Lower leg skin (tissue), 3 donors: ENCODE measurements around the gene IQCK.

Experiments used
- POLR2A ChIP-seq, 2 donors: fragments of 450-650 bp; IDR thresholded peaks; one replicate each; pipeline ENCODE4 v1.6.1; 2016 to 2017; ENCODE audit warnings: antibody characterized with exemption in 2 of 2, mild to moderate bottlenecking in 1 of 2, moderate library complexity in 1 of 2
- TF ChIP-seq, protein P1 (sequence below), 3 donors: fragments of 450-650 bp; IDR thresholded peaks; one replicate each; pipeline ENCODE4 v1.5.1; 2016; ENCODE audit warnings: antibody characterized with exemption in 3 of 3, mild to moderate bottlenecking in 3 of 3, moderate library complexity in 2 of 3

GRCh38 chr16:19837984-19838707, 120.1 kb downstream of the IQCK start:
- TF ChIP-seq, protein P1, sequence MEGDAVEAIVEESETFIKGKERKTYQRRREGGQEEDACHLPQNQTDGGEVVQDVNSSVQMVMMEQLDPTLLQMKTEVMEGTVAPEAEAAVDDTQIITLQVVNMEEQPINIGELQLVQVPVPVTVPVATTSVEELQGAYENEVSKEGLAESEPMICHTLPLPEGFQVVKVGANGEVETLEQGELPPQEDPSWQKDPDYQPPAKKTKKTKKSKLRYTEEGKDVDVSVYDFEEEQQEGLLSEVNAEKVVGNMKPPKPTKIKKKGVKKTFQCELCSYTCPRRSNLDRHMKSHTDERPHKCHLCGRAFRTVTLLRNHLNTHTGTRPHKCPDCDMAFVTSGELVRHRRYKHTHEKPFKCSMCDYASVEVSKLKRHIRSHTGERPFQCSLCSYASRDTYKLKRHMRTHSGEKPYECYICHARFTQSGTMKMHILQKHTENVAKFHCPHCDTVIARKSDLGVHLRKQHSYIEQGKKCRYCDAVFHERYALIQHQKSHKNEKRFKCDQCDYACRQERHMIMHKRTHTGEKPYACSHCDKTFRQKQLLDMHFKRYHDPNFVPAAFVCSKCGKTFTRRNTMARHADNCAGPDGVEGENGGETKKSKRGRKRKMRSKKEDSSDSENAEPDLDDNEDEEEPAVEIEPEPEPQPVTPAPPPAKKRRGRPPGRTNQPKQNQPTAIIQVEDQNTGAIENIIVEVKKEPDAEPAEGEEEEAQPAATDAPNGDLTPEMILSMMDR (IDR thresholded peaks at IDR 0.05), result no peak
- no peak for TF ChIP-seq POLR2A (IDR thresholded peaks at IDR 0.05)
